CD4-positive, alpha-beta T cell treated with Interleukin-2 at 100 ng/mL for 4 hours (primary cell): Measurements from ENCODE around the gene ANP32B.
"Not testable (repeated sequence)": the region's sequence is repeated elsewhere in the genome, so short reads cannot be mapped to it uniquely, and the experiment has no call there.

Source experiments
- DNase-seq: peaks from one replicate; pipeline ENCODE4 v3.0.0-alpha.2; 2020; ENCODE audit warnings: low spot score

ANP32B gene

DNA sequence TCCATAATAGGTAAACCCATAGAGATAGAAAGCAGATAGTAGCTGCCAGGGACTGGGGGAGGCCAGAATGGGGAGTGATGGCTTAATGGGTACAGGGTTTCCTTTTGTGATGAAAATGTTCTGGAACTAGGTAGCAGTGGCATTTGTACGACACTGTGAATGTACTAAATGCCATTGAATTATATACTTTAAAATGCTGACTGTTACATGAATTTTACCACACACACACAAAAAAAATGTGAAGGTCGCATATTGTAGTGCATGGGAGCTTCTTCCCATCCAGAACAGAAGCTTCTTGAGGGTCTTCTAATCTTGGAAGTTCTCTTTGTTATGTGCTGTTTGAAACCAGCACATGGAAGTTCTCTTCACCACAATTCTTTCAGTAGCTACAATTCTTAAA is 19.9 kb upstream of the ANP32B start:
- DNase-seq: no peak

DNA sequence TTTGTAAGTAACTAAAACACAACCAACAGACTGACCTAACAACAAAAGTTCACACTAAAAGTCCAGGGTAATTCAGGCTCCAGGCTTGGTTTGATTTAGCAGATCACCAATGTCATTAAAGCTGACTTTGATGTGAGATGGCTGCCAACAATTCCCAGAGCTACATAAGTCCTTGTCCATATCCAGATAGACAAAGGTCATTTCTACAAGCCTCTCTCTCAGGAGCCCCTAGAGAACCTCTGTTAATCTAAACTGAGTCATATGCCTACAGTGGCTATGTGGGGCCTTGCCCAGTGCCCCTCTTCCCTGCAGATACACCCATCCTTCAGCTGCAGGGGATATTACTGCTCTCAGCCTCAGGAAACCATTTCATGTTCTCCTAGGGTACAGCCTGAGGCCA is 18.2 kb upstream of the ANP32B start:
- no peak for DNase-seq

- DNase-seq: no peak
These were observed 16.6 kb upstream of the ANP32B start for GRCh38 chr9:97966493-97966892.

DNA sequence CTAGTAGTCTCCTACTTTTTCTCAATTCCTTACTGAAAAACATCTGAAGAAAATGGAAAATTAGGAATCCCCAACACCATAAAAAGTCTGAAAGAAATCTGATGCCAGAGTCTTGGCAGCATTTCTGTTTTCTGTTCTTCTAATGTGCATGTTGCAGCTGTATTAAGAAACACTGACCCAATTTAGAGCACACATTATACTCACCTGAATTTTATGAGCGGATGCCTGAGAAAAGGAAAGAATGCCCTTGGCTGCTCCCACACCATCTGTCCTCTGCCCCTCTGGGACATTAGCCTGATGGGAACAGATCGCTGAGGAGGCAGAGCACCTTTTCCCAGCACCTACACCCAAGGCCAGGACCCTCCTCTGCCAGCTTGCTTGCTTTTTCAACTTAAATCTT is 14.1 kb upstream of the ANP32B start:
- DNase-seq: no peak

DNA sequence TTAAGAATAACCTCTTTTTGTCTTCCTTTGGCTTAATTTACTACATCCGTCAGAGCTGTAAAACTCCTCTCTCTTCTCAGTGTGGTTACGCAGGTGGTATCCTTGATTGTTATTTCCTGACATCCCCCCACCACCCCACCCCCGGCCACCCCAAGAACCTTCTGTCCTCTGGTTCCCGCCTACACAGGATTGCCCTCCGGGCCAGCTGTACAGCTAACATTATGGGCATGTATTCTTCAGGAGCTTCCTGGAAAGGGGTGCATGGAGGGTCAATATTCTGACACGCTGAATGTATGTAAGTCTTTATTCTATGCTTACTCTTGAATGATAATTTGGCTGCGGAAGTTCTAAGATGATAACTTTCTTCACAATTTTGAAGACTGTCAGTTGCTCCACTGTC is 13.0 kb upstream of the ANP32B start:
- no peak for DNase-seq

- no peak for DNase-seq
These were observed 10.4 kb upstream of the ANP32B start for GRCh38 chr9:97972753-97973152.

DNA sequence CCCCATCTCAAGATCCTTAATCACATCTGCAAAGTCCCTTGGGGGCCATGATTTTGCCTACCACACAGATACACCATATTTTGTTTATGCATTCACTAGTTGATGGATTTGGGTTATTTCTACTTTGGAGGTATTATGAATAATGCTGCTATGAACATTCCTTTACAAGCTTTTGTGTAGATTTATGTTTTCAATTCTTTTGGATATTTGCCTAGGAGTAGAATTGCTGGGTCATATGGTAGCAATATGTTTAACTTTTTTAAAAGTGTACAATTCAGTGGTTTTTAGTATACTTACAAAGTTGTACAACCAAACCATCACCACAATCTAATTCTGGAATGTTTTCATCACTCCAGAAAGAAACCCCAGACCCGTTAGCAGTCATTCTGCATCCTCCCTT is 7.8 kb upstream of the ANP32B start:
- no peak for DNase-seq

DNA sequence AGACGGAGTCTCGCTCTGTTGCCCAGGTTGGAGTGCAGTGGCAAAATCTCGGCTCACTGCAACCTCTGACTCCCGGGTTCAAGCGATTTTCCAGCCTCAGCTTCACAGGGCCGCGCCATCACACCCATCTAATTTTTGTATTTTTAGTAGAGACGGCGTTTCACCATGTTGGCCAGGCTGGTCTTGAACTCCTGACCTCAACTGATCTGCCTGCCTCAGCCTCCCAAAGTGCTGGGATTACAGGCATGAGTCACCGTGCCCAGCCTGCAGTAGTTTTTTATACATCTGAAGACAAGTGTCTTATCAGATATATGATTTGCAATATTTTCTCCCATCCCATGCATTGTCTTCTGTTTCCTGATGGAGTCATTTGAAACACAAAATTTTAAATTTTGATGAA is 6.5 kb upstream of the ANP32B start:
- not testable (repeated sequence) for DNase-seq

- DNase-seq: no peak
These were observed 4.6 kb upstream of the ANP32B start for GRCh38 chr9:97978371-97979130.

DNA sequence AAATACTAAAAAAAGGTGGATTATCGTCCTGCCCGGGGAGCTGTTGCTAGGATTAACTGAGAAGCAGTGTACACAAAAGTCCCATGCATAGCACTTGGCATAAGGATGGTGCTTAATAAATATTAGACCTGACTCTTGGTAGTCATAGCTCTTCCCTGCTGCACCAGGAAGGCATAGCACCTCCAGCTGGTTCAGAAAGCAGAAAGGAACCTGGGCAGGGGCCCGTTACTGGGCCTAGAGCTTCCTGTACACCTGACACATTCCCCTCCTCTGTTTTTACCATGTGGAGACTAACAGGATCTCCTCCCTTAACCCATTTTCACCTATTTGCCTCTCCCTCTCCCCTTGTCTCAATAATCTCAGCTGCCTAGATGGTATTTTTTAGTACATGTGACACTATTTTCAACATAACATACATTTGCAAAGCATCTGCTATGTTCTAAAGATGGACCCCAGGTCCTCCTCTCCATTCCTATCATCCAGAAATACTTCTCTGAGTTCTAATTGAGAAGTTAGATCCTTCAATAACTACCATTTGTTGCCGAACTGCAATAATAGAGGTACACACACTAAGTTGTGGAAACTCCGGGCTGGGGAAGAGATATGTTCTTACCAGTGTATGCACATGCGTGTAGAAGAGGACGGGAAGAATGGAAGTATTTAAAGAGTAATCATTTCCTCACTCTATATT is 3.2 kb upstream of the ANP32B start:
- DNase-seq: no peak

DNA sequence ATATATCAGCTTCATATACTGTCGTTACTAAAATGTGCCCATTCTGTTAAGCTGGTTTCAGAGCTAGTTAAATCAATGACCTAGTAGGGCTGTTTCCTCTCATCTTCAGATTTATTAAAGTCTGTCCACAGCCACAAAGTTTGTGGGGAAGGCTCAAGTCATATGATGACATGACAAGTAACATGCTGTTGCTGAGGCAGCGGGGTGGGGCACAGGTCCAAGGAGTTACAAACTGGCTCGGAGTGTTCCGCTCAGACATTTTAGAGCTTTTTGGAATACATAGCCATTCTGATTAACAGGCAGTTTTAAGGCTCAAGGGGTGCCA is 2.7 kb upstream of the ANP32B start:
- no peak for DNase-seq

DNA sequence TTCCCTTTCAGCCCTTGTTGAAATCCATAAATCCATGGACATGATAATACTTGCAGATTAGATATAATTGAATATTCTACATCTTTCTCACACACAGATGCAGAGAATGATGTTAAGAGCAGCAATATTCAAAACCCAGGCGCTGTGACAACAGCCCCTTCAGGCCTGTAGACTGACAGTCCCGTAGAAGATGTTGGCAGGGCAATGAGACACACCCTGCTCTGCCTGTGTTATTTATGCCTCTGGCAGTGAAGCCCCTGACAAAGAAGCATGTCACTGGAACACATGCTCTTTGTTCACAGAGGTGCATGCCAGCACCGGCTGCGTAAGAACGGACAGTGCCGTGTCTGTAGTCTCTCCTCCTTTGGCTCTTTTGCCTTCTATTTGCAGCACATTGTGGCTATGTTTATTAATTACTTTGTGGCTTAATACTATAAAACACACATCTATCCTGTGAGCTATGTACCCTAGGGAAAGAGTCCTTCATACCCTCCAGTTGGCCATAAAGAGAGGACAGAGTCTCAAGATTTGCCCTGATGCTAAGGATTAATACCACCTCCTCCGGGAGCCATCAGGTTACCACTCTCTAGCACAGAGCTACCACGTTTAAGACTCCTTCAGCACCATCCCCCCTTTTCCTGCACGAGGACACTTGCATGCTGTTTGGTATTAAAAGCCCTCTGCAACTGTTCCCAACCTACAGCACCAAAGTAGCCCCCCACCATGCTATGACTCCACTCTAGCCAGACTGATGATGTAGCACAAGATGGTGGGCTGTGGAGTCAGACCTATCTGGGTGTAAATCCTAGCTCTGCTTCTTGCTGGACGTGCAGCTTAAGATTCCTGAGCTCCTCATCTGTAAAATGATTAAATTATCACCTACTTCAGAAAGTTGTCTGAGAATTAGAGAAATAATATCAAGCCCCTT is 2.0 kb upstream of the ANP32B start:
- no peak for DNase-seq

- no peak for DNase-seq
These were observed 1.1 kb upstream of the ANP32B start for GRCh38 chr9:97981846-97982682.

DNA sequence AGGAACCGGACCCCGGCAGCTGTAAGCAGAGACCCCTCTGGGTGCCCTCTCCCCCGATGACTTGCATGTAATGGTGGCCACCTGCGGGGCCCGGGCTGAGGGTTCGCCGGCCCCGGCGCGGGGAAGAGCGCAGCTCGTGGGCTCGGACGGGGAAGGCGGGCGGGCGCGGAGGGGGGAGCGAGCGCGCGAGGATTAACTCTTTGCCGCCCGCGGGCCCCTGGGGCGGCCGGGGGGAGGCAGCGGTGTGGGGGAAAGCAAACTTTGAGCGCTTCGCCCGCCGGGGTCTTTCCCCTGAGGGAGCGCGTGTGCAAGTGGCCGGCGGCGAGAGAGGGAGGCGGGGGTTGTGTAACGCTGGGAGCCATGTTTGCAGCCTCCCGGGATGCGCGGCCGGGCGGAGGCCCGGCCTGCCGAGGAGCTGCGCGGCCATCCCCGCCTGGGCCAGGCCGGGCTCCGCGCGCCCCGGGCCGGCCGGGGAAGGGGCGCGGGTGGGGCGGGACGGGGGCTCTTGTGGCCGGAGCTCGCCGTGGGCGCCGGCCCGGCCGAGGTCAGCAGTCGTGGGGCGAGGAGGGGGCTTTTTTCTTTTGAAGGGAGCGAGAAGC is 547 bp downstream of the ANP32B start:
- peak; percentile 59 for DNase-seq

GRCh38 chr9:97984188-97985057 is 1.3 kb downstream of the ANP32B start:
- DNase-seq: peak; percentile 79

DNA sequence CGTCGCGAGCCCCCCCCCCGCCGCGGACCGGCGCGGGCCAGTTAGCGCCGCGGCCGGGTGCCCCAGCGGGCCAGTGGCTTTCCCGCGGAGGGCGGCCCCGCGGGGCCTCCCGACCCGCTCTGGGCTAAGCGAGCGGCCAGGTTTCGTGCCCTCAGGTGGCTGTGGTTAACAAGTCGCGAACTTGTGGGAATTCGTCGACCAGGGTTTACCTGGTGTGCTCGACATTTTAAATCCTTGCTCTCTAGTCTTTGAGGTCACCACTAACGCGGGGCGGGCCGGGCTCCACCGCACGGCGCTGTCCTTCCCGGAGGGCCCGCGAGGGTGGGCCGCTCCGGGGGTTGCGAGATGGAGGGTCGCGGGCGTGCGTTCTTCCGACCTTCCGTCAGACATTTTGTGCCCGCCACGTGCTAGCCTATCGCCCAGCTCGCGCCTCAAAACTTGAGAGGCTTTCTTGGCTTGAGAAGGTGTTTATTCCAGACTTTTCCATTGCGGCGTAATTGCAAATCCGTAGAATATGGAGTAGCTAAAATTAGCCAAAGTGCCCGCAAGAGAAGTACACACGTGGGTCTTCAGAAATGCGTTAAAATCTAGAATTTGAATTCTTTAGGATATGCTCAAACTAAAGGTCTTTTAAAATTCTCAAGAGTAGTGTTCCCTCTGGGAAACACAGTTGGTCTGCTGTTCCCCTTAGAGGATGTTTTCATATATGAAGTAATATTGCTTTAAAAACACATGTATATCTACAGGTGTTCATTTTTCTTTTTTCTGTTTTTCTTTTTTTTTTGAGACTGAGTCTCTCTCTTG is 2.1 kb downstream of the ANP32B start:
- DNase-seq: peak; percentile 38

DNA sequence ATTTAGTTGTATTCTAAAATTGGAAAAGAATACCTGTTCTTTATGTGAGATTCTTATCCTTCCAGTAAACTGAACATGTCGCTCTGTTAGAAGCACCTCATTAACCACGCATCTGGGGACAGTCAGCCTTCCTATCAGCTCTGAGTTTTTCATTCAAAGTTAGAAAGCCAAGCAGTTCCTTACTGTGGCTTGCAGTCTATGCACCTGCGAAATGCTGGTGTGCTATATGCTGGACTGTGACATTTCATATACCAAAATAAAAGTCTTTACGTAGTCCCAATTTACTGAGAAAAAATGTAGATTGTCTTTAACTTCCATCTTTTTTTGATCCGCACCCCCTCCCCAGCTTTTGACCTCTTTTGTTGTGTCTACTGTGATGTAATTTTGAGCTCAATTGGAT is 4.3 kb downstream of the ANP32B start:
- DNase-seq: no peak

DNA sequence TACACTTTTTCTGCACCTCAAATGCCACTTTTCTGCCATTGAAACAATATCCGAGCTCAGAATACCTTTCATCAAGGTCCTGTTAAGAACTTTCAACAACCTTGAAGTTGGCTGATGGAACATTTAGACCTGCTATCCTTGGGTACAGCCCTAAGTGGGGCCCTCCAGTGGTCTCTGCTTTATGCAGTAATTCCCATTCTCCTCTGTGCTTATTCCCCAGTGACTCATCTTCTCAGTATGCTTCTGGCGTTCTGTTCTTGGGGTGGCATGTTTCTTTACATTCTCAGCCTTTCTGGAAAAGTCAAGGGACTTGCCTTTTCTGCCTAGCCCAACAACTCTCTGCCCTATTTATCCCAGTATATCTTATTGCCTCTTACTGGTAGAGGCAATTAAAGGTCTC is 7.1 kb downstream of the ANP32B start:
- no peak for DNase-seq

DNA sequence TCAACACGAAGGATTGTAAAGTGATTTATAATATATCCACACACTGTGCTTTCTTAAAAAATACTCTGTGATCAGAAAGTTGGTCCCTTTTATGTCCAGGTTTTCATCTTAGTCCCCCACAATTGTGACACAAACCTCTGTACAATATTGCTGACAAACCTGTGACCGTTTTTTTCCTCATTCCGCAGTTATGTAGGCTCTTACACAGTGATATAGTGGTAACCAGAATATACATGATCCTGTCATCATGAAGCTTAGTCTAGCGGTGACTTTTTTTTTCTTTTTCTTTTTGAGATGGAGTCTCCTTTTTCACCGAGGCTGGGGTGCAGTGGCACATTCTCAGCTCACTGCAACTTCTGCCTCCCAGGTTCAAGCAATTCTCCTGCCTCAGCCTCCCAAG is 8.7 kb downstream of the ANP32B start:
- DNase-seq: no peak

DNA sequence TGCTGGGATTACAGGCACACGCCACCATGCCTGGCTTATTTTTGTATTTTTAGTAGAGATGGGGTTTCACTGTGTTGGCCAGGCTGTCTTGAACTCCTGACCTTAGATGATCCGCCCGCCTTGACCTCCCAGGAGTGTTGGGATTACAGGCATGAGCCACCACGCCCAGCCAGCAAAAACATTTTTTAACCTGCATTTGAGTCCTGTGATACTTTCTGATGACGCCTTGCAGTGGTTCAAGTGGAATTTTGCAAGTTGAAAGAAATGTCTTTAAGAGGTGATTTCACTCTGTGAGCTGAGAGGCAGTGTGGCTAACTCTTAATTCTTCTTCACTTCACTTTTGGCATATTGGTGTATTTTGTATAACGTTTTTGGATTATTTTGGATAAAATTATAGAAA is 9.1 kb downstream of the ANP32B start:
- DNase-seq: no peak
